Measurements from ENCODE around the gene PLA2G4A. TPM values are rescaled to one million over a fixed set of nuclear protein-coding genes. Genes with fewer than 3 reads are reported as not detected.

Gene PLA2G4A
- total and polyA plus RNA-seq, 2 experiments from 2014 or later: 1.1 to 3.8 TPM

DNA sequence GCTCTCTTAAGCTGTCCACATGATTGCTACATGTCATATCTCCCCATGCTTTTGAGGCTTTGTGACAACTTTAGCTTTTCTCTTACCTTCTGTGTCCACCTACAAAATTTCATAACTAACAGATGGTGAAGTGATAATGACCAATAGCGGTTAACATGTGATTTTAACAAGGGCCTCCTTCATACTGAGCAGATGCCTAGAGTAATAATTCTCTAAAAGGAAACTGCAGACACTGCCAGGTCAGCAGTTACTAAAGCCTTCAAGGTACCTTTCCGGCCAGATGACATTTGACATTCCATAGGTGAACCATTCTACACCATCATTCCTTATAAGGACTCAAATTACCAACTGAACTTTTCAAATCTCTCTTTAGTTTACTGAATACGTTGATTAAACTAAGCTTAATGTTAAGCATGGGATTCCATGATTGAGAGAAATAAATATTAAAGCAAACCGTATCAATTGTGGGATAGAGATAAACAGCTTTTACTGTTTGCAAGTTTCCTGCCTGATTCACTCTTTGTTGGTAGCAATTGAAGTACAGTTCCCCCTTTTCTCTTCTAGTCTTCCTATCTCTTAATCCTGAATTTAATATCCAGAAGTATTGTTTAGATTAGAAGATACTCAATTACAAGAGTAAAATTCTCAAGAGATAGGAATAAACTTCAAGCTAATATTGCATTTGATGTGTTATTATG lies 205.1 kb downstream of the PLA2G4A start:
- Mint-ChIP-seq H3K27ac (no peak overlapping the region), H3K9me3 (peaks cover 12% of the 10 kb centered on the region), H3K36me3 (ENCODE audit: low read depth) (0 out of 3 replicates have a peak, but pooled peaks cover 5% of the 10 kb centered on the region), H3K4me1 (no peaks in the 10 kb centered on the region; the same call in 2 of the 3 replicates), H3K4me3 (no peak overlapping the region), H3K27me3 (ENCODE audit: insufficient read depth, low read depth, poor library complexity) (no peaks in the 10 kb centered on the region)
- Histone ChIP-seq H2AFZ (no peak overlapping the region), H4K20me1 (replicated peaks; ENCODE audit: insufficient read depth) (no peaks in the 10 kb centered on the region), H3K27ac (ENCODE audit: low read depth) (no peak overlapping the region), H3K79me2 (replicated peaks; ENCODE audit: insufficient read depth) (no peaks in the 10 kb centered on the region), H3K27me3 (ENCODE audit: insufficient read depth) (no peaks in the 10 kb centered on the region), H3K9me2 (ENCODE audit: insufficient read depth) (no peaks in the 10 kb centered on the region), H3K36me3 (ENCODE audit: insufficient read depth) (no peaks in the 10 kb centered on the region), H3K4me3 (no peak overlapping the region), H3K4me1 (ENCODE audit: insufficient read depth) (no peaks in the 10 kb centered on the region), H3K4me2 (no peak overlapping the region), H3F3A (replicated peaks; ENCODE audit: low read depth) (no peaks in the 10 kb centered on the region)
- TF ChIP-seq EZH2phosphoT487 (IDR thresholded peaks at IDR 0.05; ENCODE audit: unreplicated experiment) (no peak), JUNB (IDR thresholded peaks at IDR 0.05; ENCODE audit: unreplicated experiment) (no peak), POLR2AphosphoS5 (IDR thresholded peaks at IDR 0.05; ENCODE audit: low read depth) (no peak), STAT1 (IDR thresholded peaks at IDR 0.05; ENCODE audit: unreplicated experiment) (no peak), ZNF114 (CRISPR knock-in tag; IDR thresholded peaks at IDR 0.05) (no peak), NANOG (IDR thresholded peaks at IDR 0.05; ENCODE audit: borderline replicate concordance) (no peak), EZH2 (IDR thresholded peaks at IDR 0.05; ENCODE audit: low read depth, unreplicated experiment) (no peak), ZNF331 (CRISPR knock-in tag; IDR thresholded peaks at IDR 0.05; ENCODE audit: low read depth) (no peak), CREB1 (CRISPR knock-in tag; IDR thresholded peaks at IDR 0.05; ENCODE audit: low read depth) (no peak)
- TF ChIP-seq, protein P1, sequence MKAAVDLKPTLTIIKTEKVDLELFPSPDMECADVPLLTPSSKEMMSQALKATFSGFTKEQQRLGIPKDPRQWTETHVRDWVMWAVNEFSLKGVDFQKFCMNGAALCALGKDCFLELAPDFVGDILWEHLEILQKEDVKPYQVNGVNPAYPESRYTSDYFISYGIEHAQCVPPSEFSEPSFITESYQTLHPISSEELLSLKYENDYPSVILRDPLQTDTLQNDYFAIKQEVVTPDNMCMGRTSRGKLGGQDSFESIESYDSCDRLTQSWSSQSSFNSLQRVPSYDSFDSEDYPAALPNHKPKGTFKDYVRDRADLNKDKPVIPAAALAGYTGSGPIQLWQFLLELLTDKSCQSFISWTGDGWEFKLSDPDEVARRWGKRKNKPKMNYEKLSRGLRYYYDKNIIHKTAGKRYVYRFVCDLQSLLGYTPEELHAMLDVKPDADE (IDR thresholded peaks at IDR 0.05): no peak
- TF ChIP-seq, protein P2, sequence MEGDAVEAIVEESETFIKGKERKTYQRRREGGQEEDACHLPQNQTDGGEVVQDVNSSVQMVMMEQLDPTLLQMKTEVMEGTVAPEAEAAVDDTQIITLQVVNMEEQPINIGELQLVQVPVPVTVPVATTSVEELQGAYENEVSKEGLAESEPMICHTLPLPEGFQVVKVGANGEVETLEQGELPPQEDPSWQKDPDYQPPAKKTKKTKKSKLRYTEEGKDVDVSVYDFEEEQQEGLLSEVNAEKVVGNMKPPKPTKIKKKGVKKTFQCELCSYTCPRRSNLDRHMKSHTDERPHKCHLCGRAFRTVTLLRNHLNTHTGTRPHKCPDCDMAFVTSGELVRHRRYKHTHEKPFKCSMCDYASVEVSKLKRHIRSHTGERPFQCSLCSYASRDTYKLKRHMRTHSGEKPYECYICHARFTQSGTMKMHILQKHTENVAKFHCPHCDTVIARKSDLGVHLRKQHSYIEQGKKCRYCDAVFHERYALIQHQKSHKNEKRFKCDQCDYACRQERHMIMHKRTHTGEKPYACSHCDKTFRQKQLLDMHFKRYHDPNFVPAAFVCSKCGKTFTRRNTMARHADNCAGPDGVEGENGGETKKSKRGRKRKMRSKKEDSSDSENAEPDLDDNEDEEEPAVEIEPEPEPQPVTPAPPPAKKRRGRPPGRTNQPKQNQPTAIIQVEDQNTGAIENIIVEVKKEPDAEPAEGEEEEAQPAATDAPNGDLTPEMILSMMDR (conservative IDR thresholded peaks at IDR 0.05; ENCODE audit: low read depth in 2 of 2): no peak
- TF ChIP-seq, protein P3, sequence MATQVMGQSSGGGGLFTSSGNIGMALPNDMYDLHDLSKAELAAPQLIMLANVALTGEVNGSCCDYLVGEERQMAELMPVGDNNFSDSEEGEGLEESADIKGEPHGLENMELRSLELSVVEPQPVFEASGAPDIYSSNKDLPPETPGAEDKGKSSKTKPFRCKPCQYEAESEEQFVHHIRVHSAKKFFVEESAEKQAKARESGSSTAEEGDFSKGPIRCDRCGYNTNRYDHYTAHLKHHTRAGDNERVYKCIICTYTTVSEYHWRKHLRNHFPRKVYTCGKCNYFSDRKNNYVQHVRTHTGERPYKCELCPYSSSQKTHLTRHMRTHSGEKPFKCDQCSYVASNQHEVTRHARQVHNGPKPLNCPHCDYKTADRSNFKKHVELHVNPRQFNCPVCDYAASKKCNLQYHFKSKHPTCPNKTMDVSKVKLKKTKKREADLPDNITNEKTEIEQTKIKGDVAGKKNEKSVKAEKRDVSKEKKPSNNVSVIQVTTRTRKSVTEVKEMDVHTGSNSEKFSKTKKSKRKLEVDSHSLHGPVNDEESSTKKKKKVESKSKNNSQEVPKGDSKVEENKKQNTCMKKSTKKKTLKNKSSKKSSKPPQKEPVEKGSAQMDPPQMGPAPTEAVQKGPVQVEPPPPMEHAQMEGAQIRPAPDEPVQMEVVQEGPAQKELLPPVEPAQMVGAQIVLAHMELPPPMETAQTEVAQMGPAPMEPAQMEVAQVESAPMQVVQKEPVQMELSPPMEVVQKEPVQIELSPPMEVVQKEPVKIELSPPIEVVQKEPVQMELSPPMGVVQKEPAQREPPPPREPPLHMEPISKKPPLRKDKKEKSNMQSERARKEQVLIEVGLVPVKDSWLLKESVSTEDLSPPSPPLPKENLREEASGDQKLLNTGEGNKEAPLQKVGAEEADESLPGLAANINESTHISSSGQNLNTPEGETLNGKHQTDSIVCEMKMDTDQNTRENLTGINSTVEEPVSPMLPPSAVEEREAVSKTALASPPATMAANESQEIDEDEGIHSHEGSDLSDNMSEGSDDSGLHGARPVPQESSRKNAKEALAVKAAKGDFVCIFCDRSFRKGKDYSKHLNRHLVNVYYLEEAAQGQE (IDR thresholded peaks at IDR 0.05; ENCODE audit: unreplicated experiment): no peak
- TF ChIP-seq, protein P4, sequence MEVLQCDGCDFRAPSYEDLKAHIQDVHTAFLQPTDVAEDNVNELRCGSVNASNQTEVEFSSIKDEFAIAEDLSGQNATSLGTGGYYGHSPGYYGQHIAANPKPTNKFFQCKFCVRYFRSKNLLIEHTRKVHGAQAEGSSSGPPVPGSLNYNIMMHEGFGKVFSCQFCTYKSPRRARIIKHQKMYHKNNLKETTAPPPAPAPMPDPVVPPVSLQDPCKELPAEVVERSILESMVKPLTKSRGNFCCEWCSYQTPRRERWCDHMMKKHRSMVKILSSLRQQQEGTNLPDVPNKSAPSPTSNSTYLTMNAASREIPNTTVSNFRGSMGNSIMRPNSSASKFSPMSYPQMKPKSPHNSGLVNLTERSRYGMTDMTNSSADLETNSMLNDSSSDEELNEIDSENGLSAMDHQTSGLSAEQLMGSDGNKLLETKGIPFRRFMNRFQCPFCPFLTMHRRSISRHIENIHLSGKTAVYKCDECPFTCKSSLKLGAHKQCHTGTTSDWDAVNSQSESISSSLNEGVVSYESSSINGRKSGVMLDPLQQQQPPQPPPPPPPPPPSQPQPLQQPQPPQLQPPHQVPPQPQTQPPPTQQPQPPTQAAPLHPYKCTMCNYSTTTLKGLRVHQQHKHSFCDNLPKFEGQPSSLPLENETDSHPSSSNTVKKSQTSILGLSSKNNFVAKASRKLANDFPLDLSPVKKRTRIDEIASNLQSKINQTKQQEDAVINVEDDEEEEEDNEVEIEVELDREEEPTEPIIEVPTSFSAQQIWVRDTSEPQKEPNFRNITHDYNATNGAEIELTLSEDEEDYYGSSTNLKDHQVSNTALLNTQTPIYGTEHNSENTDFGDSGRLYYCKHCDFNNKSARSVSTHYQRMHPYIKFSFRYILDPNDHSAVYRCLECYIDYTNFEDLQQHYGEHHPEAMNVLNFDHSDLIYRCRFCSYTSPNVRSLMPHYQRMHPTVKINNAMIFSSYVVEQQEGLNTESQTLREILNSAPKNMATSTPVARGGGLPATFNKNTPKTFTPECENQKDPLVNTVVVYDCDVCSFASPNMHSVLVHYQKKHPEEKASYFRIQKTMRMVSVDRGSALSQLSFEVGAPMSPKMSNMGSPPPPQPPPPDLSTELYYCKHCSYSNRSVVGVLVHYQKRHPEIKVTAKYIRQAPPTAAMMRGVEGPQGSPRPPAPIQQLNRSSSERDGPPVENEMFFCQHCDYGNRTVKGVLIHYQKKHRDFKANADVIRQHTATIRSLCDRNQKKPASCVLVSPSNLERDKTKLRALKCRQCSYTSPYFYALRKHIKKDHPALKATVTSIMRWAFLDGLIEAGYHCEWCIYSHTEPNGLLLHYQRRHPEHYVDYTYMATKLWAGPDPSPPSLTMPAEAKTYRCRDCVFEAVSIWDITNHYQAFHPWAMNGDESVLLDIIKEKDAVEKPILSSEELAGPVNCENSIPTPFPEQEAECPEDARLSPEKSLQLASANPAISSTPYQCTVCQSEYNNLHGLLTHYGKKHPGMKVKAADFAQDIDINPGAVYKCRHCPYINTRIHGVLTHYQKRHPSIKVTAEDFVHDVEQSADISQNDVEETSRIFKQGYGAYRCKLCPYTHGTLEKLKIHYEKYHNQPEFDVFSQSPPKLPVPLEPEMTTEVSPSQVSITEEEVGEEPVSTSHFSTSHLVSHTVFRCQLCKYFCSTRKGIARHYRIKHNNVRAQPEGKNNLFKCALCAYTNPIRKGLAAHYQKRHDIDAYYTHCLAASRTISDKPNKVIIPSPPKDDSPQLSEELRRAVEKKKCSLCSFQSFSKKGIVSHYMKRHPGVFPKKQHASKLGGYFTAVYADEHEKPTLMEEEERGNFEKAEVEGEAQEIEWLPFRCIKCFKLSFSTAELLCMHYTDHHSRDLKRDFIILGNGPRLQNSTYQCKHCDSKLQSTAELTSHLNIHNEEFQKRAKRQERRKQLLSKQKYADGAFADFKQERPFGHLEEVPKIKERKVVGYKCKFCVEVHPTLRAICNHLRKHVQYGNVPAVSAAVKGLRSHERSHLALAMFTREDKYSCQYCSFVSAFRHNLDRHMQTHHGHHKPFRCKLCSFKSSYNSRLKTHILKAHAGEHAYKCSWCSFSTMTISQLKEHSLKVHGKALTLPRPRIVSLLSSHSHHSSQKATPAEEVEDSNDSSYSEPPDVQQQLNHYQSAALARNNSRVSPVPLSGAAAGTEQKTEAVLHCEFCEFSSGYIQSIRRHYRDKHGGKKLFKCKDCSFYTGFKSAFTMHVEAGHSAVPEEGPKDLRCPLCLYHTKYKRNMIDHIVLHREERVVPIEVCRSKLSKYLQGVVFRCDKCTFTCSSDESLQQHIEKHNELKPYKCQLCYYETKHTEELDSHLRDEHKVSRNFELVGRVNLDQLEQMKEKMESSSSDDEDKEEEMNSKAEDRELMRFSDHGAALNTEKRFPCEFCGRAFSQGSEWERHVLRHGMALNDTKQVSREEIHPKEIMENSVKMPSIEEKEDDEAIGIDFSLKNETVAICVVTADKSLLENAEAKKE (CRISPR knock-in tag; IDR thresholded peaks at IDR 0.05): no peak
- ATAC-seq (no peak), DNase-seq (ENCODE audit: low spot score) (no peak)
